ENCODE results near the gene CDA. TPM values are rescaled to one million over a fixed set of nuclear protein-coding genes. Genes with fewer than 3 reads are reported as not detected.
A peak's percentile ranks its signal among the peaks of the same experiment; 100 is the strongest.

Gene CDA
- total RNA-seq: 0.67 and 2.0 TPM in 2 replicates

DNA sequence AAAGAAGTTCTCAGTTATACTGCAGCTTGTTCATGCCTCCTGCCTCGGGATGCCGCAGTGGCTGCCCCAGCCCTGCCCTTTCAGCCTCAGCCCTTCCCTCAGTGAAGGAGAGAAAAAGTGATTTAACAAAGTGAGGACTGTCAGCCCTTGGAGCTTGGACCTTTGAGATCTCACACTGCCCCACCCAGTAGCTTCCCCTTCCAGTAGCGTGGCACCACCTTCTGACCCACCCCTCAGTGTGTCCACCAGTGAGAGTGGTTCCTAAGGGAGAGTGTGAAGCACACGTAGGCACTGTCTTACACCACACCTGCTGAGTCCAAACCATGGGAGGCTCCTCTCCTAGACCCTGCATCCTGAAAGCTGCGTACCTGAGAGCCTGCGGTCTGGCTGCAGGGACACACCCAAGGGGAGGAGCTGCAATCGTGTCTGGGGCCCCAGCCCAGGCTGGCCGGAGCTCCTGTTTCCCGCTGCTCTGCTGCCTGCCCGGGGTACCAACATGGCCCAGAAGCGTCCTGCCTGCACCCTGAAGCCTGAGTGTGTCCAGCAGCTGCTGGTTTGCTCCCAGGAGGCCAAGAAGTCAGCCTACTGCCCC lies at the start of gene CDA:
CDA (plus strand) TSS at position 464 of the 592 bp plus-strand sequence; CDS start at position 497, 33 bp downstream.
- DNase-seq (ENCODE audit: low read depth, low spot score): no peak

DNA sequence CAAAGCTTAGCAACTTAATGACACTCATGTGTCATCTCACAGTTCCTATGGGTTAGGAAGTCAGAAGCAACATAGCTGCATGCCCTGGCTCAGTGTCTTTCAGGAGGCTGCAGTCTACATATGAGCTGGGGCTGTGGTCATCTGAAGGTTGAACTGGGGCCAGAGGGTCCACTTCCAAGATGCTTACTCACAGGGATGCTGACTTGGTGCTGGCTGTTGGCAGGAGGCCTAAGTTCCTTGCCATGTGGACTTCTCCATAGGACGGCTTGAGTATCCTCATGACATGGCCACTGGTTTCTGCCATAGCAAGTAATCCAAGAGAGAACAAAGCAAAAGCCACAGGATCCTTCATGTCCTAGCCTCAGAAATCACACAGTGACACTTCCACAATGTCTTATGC lies 48.6 kb upstream of the CDA start:
- DNase-seq (ENCODE audit: low read depth, low spot score): no peak

DNA sequence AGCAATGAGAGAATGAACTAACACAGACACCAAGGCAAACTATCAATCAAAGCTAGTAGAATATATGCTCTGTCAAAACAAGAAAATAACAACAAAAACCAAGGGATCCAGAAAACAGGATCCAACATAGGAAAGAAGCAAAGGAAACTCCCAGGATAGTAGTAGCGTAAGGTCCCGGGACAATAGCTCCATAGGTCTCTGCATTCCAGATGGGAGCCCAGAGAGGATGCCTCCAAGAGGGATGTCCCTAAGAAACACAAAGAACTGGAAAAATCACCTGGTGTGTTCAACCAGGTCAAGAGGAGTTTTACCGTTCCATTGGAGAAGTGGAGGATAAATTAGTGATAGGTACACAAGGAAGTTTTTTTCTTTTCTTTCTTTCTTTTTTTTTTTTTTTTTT lies 42.3 kb upstream of the CDA start:
- no peak for DNase-seq (ENCODE audit: low read depth, low spot score)

GRCh38 chr1:20551161-20551560 lies 37.7 kb upstream of the CDA start:
- DNase-seq (ENCODE audit: low read depth, low spot score): no peak

DNA sequence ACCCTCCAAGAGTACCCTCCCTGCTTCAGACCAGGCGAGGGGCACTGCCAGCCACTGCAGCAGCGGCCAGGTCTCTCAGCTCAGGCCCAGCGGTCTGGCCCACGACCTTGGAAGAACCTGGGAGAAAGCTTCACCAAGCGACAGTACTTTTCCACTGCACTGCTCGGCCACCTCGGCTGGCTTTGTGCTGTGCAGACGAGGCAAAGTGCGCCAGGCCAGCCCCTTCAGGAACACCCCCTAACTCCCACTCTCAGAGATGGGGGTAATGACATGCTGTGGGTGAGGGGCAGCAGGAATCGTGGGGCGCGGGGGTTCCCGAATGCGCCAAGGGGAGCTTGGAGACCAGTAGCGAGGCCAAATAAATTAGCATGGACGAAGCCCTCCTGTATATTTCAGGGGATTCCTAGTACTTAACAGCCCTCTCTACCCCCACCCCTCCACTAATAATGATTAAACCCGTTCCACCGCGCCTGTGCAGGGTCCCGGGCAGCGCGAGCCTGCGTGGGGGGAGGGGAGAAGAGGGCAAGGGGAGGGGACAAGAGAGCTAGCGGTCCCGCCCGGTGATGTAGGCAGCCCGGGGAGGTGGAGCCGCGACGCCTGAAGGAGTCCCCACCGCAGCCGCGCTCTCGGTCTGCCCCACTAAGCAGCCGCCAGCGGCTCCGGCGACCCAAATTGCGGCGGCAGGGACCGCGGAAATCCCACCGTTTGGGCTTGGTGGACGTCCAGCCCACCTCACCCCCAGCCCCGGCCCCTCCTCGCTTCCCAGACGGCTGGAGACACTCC lies 36.8 kb upstream of the CDA start, which contains the start of gene FAM43B:
FAM43B (plus strand) TSS at position 629 of the 783 bp plus-strand sequence. CDS start 401 bp downstream, outside the sequence.
- no peak for DNase-seq (ENCODE audit: low read depth, low spot score)

DNA sequence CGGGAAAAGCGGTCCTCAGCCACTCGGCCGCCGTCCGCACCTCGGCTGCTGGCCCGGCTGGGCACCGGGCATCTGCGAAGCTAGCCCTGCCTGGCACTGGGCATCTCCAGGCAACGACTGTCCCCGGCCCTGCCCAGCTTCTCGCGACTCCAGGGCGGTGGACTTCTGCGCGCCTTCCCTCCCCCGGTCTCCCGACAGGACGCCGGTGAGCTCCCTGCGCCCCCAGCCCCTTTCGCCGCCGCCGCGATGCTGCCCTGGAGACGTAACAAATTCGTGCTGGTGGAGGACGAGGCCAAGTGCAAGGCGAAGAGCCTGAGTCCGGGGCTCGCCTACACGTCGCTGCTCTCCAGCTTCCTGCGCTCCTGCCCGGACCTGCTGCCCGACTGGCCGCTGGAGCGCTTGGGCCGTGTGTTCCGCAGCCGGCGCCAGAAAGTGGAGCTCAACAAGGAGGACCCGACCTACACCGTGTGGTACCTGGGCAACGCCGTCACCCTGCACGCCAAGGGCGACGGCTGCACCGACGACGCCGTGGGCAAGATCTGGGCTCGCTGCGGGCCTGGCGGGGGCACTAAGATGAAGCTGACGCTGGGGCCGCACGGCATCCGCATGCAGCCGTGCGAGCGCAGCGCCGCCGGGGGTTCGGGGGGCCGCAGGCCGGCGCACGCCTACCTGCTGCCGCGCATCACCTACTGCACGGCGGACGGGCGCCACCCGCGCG lies 36.0 kb upstream of the CDA start:
- no peak for DNase-seq (ENCODE audit: low read depth, low spot score)

DNA sequence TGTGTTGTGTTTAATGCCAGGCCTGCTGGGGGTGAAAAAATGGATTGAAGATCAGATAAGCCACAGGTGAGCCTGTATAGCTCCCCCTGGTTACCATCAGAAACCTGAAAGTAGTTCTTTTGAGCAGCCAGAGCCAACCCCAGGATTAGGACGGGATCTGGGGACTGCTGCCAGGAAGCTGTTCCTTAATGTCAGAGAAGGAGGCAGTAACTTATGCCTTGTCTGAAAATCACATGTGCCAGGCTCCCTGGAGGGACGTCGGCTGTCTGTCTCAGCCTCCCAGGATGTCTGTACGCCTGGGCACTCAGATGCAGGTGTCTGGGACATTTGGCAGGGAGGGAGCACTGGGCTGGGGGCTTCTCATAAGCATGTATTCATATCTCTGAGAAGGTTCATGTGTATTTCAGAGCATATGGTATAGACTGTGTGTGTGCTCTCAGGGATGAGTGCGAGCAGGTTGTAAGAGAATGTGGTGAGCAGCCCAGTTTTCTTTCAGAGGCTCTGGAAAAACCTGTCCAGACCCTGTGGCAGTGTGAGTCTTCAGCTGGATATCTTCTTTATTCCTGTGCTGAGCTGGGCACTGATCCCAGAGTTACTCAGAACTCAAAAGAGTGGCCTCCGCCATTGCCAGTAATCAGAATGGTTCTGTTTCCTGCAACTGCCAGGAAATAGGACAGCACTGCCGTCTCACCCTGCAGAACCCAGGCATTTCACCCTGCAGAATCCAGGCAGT lies 33.7 kb upstream of the CDA start:
- no peak for DNase-seq (ENCODE audit: low read depth, low spot score)

GRCh38 chr1:20555758-20556120 lies 33.2 kb upstream of the CDA start:
- no peak for DNase-seq (ENCODE audit: low read depth, low spot score)

- no peak for DNase-seq (ENCODE audit: low read depth, low spot score)
Measured at GRCh38 chr1:20558191-20558590, 30.7 kb upstream of the CDA start.

DNA sequence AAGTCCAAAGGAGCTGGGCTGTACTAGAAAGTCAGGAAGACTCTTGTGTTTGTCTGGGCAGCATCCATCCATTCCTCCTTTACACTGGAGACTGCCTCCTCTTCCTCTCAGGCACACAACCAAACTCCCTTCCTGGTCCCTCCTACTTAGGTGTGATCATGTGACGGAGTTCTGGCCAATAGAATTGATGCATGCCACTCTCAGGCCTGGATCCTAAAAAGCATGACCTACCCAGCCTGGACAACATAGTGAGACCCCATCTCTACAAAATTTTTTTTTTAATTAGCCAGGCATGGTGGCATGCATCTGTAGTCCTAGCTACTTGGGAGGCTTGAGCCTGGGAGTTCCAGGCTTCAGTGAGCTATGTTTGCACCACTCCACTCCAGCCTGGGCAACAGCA lies 27.9 kb upstream of the CDA start:
- no peak for DNase-seq (ENCODE audit: low read depth, low spot score)

GRCh38 chr1:20565234-20565633 lies 23.7 kb upstream of the CDA start:
- DNase-seq (ENCODE audit: low read depth, low spot score): no peak

- DNase-seq (ENCODE audit: low read depth, low spot score): no peak
Measured at GRCh38 chr1:20569523-20570098, 19.3 kb upstream of the CDA start.

DNA sequence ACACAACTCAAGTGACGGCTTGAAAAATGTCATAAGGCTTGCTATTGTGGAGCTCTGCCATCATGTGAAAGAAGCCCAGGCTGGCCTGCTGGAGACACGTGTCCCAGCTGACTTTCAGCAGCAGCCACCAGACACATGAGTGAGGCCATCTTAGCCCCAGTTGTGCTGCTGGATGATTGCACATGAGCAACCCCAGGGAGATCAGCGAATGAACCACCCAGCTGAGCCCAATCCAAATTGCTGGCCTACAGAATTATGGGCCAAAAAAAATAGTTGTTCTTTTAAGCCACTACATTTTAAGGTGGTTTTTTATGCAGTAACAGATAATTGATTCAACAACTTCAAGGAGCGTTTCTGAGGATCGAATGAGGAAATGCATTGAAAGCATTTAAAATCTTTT lies 17.5 kb upstream of the CDA start:
- DNase-seq (ENCODE audit: low read depth, low spot score): no peak

- DNase-seq (ENCODE audit: low read depth, low spot score): no peak
Measured at GRCh38 chr1:20573987-20574386, 14.9 kb upstream of the CDA start.

DNA sequence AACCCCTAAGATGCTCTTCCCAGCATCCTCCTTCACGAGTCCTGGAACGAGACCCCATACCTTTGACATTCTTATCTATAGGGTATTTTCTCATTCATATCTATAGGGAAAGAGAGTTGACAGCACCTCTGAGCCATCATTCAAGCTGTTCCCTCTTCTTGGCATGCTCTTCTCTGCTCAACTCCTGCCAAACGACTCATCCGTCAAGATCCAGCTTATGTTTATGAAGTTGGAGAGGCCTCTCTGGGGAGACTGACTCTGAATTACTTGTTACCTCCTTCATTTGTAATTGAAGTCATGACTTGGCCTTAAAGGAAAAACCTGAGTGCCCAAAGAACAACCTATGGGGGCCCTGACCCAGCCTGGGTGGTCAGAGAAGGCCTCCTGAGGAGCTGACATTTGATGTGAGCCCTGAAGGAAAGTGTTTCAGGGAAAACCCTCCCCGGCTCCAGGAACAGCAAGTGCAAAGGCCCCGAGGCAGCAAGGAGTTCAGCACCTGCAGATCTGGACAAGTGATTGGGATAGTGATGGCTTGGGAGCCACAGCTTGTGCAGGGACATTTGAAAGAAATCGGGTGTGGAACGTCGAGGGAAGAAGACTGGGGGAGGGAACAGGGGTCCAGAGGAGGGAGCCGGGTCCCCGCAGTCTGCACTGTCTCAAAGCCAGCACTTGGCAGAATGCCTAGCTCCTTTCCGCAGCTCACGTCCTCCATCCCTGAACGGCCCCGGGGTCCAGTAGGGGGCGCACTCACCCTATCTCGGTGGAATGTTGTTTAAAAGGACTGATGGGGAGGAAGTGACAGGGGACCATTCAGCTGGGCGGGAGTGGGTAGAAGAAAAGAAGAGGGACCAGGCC lies 14.0 kb upstream of the CDA start:
- DNase-seq (ENCODE audit: low read depth, low spot score): peak; percentile 49

- no peak for DNase-seq (ENCODE audit: low read depth, low spot score)
Measured at GRCh38 chr1:20575541-20576336, 13.2 kb upstream of the CDA start.

DNA sequence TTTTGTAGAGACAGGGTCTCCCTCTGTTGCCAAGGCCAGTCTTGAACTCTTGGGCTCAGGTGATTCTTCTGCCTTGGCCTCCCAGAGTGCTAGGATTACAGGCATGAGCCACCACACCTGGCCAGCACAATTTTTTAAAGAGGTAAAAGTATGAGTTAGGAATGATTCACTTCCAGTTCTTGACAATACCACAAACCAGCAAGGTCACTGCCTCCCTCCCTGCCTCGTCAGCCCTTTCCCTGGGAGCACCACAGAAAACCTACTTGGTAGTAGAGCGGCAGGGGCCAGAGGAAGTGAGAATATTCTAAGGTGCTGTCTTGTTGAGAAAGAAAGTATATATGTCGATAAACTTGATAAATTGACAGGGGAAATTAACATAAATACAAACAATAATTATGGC lies 10.8 kb upstream of the CDA start:
- no peak for DNase-seq (ENCODE audit: low read depth, low spot score)

DNA sequence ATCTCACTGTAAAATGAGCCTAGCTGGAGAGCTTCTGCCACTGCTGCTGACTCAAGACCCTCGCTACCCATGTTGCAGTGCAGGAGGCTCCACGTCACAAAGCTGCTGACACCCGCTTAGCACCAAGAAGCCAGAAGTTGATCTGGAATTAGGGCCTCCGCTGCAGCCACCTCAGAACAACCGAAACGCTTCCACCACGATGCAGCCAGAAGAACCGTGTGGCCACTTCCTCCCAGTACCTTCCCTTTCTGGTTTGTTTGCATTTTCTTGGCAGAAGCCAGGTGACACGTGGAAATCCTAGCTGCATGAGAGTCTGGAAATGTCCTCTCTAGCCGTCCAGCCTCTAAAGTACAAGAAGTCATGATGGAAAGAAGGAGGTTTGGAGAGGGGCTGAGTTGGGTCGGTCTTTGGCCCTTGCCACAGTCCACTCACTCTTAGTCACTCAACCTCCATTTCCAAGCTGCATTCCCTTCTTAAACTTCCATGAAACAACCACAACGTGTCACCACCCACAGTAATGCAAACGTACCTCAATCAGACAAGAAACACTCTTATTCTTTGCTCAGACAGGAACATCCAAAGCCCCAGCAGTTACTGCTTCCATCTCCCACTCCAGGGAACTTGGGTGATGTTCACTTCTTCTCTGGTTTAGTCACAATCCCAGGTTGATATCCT lies 10.0 kb upstream of the CDA start:
- DNase-seq (ENCODE audit: low read depth, low spot score): no peak

GRCh38 chr1:20584890-20585289 lies 4.0 kb upstream of the CDA start:
- no peak for DNase-seq (ENCODE audit: low read depth, low spot score)

Measured in pulmonary artery endothelial cell (primary cell).